GM21529 (cell line): ENCODE data around the gene PBX1.

ENCODE experiments used
- ATAC-seq: cut with Tn5 transposase; IDR thresholded peaks from one replicate; pipeline ENCODE4 v1.9.1; 2021; ENCODE audit not compliant: unreplicated experiment

Gene PBX1

GRCh38 chr1:164613176-164613575 is 54.2 kb downstream of the PBX1 start:
- ATAC-seq, result no peak

GRCh38 chr1:164614316-164614715 is 55.3 kb downstream of the PBX1 start:
- ATAC-seq, result no peak

- ATAC-seq, result no peak
These were observed 58.6 kb downstream of the PBX1 start for GRCh38 chr1:164617377-164618201.

- ATAC-seq, result no peak
These were observed 59.2 kb downstream of the PBX1 start for GRCh38 chr1:164618202-164618564.

GRCh38 chr1:164619006-164619784 is 60.2 kb downstream of the PBX1 start:
- no peak for ATAC-seq

- ATAC-seq, result no peak
These were observed 63.3 kb downstream of the PBX1 start for GRCh38 chr1:164622068-164622845.

GRCh38 chr1:164623805-164624204 is 64.8 kb downstream of the PBX1 start:
- no peak for ATAC-seq

GRCh38 chr1:164624400-164624799 is 65.4 kb downstream of the PBX1 start:
- no peak for ATAC-seq

- no peak for ATAC-seq
These were observed 66.1 kb downstream of the PBX1 start for GRCh38 chr1:164625004-164625617.

GRCh38 chr1:164628772-164629171 is 69.8 kb downstream of the PBX1 start:
- ATAC-seq, result no peak

- no peak for ATAC-seq
These were observed 71.0 kb downstream of the PBX1 start for GRCh38 chr1:164629971-164630370.

- ATAC-seq, result no peak
These were observed 71.8 kb downstream of the PBX1 start for GRCh38 chr1:164630626-164631396.

GRCh38 chr1:164631751-164632150 is 72.8 kb downstream of the PBX1 start:
- ATAC-seq, result no peak

- no peak for ATAC-seq
These were observed 75.0 kb downstream of the PBX1 start for GRCh38 chr1:164633997-164634396.

- ATAC-seq, result no peak
These were observed 76.2 kb downstream of the PBX1 start for GRCh38 chr1:164635059-164635802.

GRCh38 chr1:164635803-164636731 is 77.1 kb downstream of the PBX1 start:
- ATAC-seq, result no peak

GRCh38 chr1:164636757-164637156 is 77.8 kb downstream of the PBX1 start:
- ATAC-seq, result no peak
